Stomach (tissue), 4 donors: ENCODE results near the gene TANC1.

Experiments
- CTCF ChIP-seq, 7 experiments: fragments of 450-650 bp in 4 of 7; fragments of 200-600 bp in 3 of 7; sonication (generic) in 3 of 7; IDR thresholded peaks; one replicate each; pipeline ENCODE4 v1.5.1; 2016 to 2019; ENCODE audit warnings: antibody characterized with exemption in 7 of 7, control low read depth in 2 of 7, mild to moderate bottlenecking in 1 of 7
- EP300 ChIP-seq: sonication (generic); formaldehyde crosslinking; IDR thresholded peaks from one replicate; pipeline ENCODE4 v1.6.1; 2017; ENCODE audit warnings: antibody characterized with exemption
- POLR2A ChIP-seq, 4 donors: fragments of 450-650 bp; IDR thresholded peaks; one replicate each; pipeline ENCODE4 v1.6.1; 2016; ENCODE audit warnings: antibody characterized with exemption in 4 of 4, control low read depth in 2 of 4, mild to moderate bottlenecking in 1 of 4, moderate library complexity in 1 of 4

GRCh38 chr2:159249990-159250715, 281.7 kb downstream of the TANC1 start:
- TF ChIP-seq POLR2A (IDR thresholded peaks at IDR 0.05) (no peak), CTCF (IDR thresholded peaks at IDR 0.05) (no peak), EP300 (no peak)
